D721Med (cell line): ENCODE measurements around the gene DGCR8.

Source experiments
- DNase-seq: peaks from one replicate; pipeline ENCODE4 v3.0.0; 2011; ENCODE audit warnings: low spot score; ENCODE audit not compliant: insufficient read length
- FAIRE-seq: peaks from 2 replicates; lab custom pipeline; 2011; peaks lifted over from hg19 to GRCh38; lab: Jason Lieb, UNC
- CTCF ChIP-seq: IDR thresholded peaks from 2 replicates; pipeline ENCODE4 v1.5.1; 2012; ENCODE audit warnings: mild to moderate bottlenecking, control low read depth; ENCODE audit not compliant: insufficient read depth; ENCODE audit errors: missing control alignments

Gene DGCR8

GRCh38 chr22:20043057-20043996 is 36.7 kb upstream of the DGCR8 start:
- FAIRE-seq, result no peak
- DNase-seq, result no peak
- TF ChIP-seq CTCF, result no peak

- FAIRE-seq, result no peak
- TF ChIP-seq CTCF, result no peak
- DNase-seq, result no peak
Observed at GRCh38 chr22:20043997-20044342, 36.1 kb upstream of the DGCR8 start.

- FAIRE-seq, result no peak
- no peak for TF ChIP-seq CTCF
- DNase-seq, result no peak
Observed at GRCh38 chr22:20044495-20045151, 35.4 kb upstream of the DGCR8 start.

GRCh38 chr22:20046730-20047129 is 33.3 kb upstream of the DGCR8 start:
- no peak for TF ChIP-seq CTCF
- FAIRE-seq, result no peak
- no peak for DNase-seq

GRCh38 chr22:20051927-20052308 is 28.1 kb upstream of the DGCR8 start:
- no peak for TF ChIP-seq CTCF
- FAIRE-seq, result no peak
- no peak for DNase-seq

GRCh38 chr22:20052309-20053259 is 27.5 kb upstream of the DGCR8 start:
- DNase-seq (no peak), FAIRE-seq (no peak)
- no peak for TF ChIP-seq CTCF
